Immature natural killer cell (primary cell): ENCODE measurements around the gene SERTAD2. TPM values are rescaled to one million over a fixed set of nuclear protein-coding genes. Genes with fewer than 3 reads are reported as not detected.

Source experiments
- polyA plus RNA-seq, 3 donors: library from polyadenylated mRNA; unstranded; fragments of 300-500 nt; fragmentation: Illumina TruSeq; gene quantifications; one replicate each; pipeline ENCODE4 v1.2.3, GENCODE V29; 2021

The SERTAD2 gene
- polyA plus RNA-seq, 3 donors from 2014 or later: 4.7 to 8.0 (median 6.1) TPM

Other genes starting within 250 kb of the SERTAD2 start
- gene LGALSL, start 199.8 kb downstream of the SERTAD2 start, polyA plus RNA-seq: under 1 TPM in 2 of 3 donors, not detected in 1; 0.39 to 0.80 TPM
- 10 to 100 TPM; 19.3 to 28.3 (median 22.3) TPM for gene AFTPH, start 129.6 kb downstream of the SERTAD2 start, polyA plus RNA-seq